GM10266 (cell line): ENCODE data around the gene SCARF2.

Experiments used
- DNase-seq: peaks from one replicate; pipeline ENCODE4 v3.0.0; 2012; ENCODE audit errors: extremely low spot score
- TF ChIP-seq, protein P1 (sequence below): IDR thresholded peaks from 2 replicates; pipeline ENCODE4 v1.5.1; 2012; ENCODE audit warnings: mild to moderate bottlenecking, low read depth; ENCODE audit not compliant: control insufficient read depth, insufficient read depth; ENCODE audit errors: missing control alignments

The SCARF2 gene

DNA sequence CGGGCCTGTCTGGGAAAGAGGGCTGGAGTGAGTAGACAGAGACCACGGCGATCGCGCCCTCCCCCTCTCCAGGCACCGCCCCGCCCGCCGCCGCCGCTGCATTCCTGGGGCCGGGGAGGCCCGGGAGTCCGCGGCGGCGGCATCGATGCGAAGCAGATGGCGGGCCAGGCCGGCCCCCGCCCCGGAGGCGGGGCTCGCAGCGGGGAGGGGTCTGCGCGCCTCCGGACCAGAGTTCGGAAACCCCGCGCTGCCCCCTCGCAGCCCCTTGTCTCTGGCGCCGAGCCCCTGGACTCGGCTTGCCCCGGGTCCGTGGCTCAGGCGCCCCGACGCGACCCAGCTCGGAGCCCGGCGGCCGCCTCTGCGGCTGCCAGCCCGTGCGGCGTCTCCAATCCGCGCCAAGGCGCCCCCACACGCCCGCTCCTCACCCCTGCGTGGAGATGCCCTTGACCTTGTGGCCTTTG is 1.3 kb downstream of the SCARF2 start:
- TF ChIP-seq, protein P1, sequence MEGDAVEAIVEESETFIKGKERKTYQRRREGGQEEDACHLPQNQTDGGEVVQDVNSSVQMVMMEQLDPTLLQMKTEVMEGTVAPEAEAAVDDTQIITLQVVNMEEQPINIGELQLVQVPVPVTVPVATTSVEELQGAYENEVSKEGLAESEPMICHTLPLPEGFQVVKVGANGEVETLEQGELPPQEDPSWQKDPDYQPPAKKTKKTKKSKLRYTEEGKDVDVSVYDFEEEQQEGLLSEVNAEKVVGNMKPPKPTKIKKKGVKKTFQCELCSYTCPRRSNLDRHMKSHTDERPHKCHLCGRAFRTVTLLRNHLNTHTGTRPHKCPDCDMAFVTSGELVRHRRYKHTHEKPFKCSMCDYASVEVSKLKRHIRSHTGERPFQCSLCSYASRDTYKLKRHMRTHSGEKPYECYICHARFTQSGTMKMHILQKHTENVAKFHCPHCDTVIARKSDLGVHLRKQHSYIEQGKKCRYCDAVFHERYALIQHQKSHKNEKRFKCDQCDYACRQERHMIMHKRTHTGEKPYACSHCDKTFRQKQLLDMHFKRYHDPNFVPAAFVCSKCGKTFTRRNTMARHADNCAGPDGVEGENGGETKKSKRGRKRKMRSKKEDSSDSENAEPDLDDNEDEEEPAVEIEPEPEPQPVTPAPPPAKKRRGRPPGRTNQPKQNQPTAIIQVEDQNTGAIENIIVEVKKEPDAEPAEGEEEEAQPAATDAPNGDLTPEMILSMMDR, result no peak
- DNase-seq, result no peak

DNA sequence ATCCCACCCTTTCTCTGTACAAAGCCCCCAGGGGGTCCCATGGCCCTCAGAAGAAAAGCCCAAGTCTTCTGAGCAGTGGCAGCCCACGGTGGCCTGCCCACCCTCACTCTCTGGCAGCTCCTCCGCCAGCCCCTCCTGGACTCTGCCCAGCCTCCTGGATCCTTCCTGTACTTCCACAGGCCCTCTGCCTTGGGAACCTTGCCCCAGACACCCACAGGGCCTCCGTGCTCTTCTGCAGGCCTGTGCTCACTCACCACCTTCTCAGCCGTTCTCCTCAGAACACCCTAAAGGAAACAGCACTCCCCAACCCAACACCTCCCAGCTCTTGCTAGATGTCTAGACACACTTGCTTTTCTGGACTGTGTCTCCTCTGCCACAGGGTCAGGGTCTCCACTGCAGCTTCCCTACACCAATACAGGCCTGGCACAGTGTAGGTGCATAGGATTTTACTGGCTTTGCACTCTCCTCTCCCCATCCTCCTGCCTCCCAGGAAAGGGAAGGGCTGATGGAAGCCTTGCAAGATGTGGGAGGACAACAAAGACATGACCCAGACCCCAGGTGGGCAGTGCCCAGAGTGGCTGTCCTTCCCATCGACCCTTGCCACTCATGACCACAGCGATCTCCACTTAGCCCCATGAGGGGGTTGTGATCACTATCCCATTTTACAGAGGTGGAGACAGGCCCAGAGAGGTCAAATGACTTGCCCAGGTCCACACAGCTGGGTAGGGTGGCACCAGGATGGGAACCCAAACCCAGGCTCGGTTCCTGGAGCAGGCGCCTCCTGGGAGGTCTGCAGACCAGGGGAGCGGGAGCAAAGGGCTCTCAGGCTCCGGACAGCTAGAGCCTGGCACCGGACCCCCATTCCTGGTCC is 2.0 kb downstream of the SCARF2 start:
- no peak for DNase-seq
- TF ChIP-seq, protein P1, result no peak

DNA sequence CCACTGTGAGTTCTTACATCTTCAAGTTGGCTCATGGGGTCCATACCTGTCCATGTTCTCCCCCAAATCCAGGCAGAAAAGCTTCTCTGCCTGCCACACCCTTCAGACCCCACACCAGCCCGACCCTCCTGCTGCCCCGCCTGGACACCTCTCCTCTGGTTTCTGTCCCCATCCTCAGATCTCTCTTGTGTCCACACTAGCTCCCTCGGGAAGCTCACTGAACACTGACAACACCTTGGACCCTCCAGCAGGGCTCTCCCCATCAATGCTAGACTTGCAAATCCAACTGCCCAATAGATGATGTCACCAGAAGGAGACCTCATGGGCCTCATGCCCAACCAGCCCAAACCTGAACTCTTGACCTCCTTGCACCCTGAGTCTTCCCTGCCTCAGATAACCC is 2.9 kb downstream of the SCARF2 start:
- TF ChIP-seq, protein P1, result no peak
- no peak for DNase-seq

DNA sequence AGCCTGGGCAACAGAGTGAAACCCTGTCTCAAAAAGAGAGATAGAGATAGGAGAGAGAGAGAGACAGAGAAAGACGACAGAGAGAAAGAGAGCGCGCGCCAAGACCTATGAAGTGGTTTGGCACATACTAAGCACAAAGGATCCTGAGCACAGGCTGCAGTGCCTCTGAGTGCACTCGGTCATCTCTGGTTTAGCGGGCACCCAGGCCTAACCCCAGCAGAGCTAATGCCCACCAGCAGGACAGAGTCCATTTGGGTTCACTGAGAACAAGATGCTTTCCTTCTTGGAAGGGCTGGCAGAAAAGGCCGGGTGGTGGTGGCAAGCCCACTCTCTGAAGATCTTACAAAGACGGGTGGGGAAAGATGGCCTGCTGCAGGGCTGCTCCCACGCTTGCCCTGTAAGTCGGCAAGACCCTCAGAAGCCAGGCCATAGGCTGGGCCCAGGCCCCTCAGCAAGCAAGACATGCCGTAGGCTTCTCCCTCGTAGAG is 3.3 kb downstream of the SCARF2 start:
- no peak for DNase-seq
- TF ChIP-seq, protein P1, result no peak

DNA sequence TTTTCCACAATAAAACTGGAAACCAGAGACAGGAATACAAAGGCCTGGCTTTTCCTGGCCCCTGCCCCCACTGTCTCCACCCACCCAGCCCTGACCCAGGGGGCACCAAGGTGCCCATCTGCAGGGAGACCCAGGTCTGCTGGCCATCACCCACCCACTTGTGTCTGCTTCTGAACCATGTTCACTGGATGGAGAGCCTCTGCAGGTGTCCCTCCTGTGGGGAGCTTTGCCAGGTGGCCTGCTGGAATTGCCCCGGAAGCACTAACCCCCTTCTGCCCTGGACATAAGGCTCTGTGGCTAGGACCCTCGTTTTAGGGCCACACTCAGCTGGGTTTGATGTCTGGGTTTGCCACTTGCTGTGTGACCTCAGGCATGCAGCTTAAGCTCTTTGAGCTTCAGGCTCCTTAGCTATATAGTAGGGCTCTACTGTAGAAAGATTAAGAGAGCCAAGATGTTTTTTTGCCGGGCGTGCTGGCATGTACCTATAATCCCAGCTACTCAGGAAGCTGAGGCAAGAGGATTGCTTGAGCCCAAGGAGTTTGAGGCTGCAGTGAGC is 3.9 kb downstream of the SCARF2 start:
- DNase-seq, result no peak
- TF ChIP-seq, protein P1, result no peak

DNA sequence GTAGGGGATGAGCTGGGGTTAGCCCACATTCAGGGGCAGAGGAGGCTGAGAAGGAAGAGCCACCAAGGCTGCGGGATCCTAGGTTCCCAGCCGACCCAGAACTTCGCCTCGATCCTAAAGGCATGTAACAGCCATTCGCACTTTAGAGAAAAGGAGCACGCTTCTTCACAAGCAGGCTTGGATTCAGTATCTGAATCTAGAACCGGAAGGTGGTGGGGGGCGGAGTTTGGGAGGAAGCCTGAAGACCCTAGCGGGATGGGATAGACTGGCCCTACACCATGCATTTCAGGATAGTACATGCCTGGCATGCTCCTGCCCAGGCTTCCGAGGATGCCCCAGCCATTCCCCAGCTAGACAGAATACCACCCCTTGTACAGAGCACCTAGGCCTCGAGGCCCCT is 4.4 kb downstream of the SCARF2 start:
- TF ChIP-seq, protein P1, result no peak
- DNase-seq, result no peak

DNA sequence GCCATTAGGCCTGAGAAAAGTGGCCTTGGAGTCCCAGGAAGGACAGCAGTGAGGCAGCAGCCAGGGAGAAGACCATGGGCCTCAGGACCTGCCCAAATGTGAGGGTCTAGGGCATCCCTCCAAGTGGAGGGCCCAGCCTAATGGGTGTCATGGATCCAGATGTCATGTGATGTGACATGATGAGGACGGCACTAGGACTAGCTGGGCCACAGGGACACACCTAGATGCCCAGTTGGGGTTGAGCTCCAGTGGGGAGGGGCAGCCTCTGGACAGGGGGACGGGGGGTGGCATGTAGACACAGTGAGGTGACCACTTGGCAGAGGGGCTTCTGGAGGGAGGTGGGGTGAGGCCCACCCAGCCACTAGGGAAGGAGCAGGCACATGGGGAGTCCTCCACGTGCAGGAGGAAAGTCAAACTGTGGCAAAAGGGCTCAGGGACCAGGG is 5.4 kb downstream of the SCARF2 start:
- no peak for DNase-seq
- TF ChIP-seq, protein P1, result no peak
